ENCODE data around the gene MEIOC. TPM values are rescaled to one million over a fixed set of nuclear protein-coding genes. Genes with fewer than 3 reads are reported as not detected.
A peak's percentile ranks its signal among the peaks of the same experiment; 100 is the strongest.
"Not testable (repeated sequence)": the region's sequence is repeated elsewhere in the genome, so short reads cannot be mapped to it uniquely, and the experiment has no call there.

The MEIOC gene
- total RNA-seq, 1 donor from 2014 or later: 0.35 TPM

GRCh38 chr17:44646280-44646679 is 10.0 kb upstream of the MEIOC start:
- DNase-seq (ENCODE audit: extremely low read depth, low read depth, low spot score): no peak

GRCh38 chr17:44647736-44648135 is 8.5 kb upstream of the MEIOC start:
- DNase-seq (ENCODE audit: extremely low read depth, low read depth, low spot score): no peak

- DNase-seq (ENCODE audit: extremely low read depth, low read depth, low spot score): no peak
Observed at GRCh38 chr17:44648963-44649362, 7.3 kb upstream of the MEIOC start.

GRCh38 chr17:44651228-44651627 is 5.0 kb upstream of the MEIOC start:
- DNase-seq (ENCODE audit: extremely low read depth, low read depth, low spot score): no peak

GRCh38 chr17:44652727-44653126 is 3.5 kb upstream of the MEIOC start:
- DNase-seq (ENCODE audit: extremely low read depth, low read depth, low spot score): no peak

- DNase-seq (ENCODE audit: extremely low read depth, low read depth, low spot score): no peak
Observed at GRCh38 chr17:44653384-44653783, 2.9 kb upstream of the MEIOC start.

GRCh38 chr17:44653954-44654353 is 2.3 kb upstream of the MEIOC start:
- DNase-seq (ENCODE audit: extremely low read depth, low read depth, low spot score): no peak

- DNase-seq (ENCODE audit: extremely low read depth, low read depth, low spot score): no peak
Observed at GRCh38 chr17:44661835-44662234, 5.6 kb downstream of the MEIOC start.

GRCh38 chr17:44663095-44663494 is 6.8 kb downstream of the MEIOC start:
- no peak for DNase-seq (ENCODE audit: extremely low read depth, low read depth, low spot score)

GRCh38 chr17:44664867-44665266 is 8.6 kb downstream of the MEIOC start:
- DNase-seq (ENCODE audit: extremely low read depth, low read depth, low spot score): no peak

GRCh38 chr17:44666006-44666405 is 9.7 kb downstream of the MEIOC start:
- DNase-seq (ENCODE audit: extremely low read depth, low read depth, low spot score): no peak

GRCh38 chr17:44672479-44673093 is 16.3 kb downstream of the MEIOC start:
- no peak for DNase-seq (ENCODE audit: extremely low read depth, low read depth, low spot score)

GRCh38 chr17:44673893-44674292 is 17.6 kb downstream of the MEIOC start:
- no peak for DNase-seq (ENCODE audit: extremely low read depth, low read depth, low spot score)

GRCh38 chr17:44677136-44677535 is 20.9 kb downstream of the MEIOC start:
- no peak for DNase-seq (ENCODE audit: extremely low read depth, low read depth, low spot score)

GRCh38 chr17:44683303-44683702 is 27.0 kb downstream of the MEIOC start:
- DNase-seq (ENCODE audit: extremely low read depth, low read depth, low spot score): not testable (repeated sequence)

GRCh38 chr17:44687756-44688155 is 31.5 kb downstream of the MEIOC start:
- DNase-seq (ENCODE audit: extremely low read depth, low read depth, low spot score): no peak

- DNase-seq (ENCODE audit: extremely low read depth, low read depth, low spot score): no peak
Observed at GRCh38 chr17:44688200-44688599, 31.9 kb downstream of the MEIOC start.

GRCh38 chr17:44688675-44689476 is 32.6 kb downstream of the MEIOC start:
- no peak for DNase-seq (ENCODE audit: extremely low read depth, low read depth, low spot score)

GRCh38 chr17:44689477-44690217 is 33.4 kb downstream of the MEIOC start, which contains the start of gene CCDC43:
CCDC43 (minus strand) TSS chr17:44689776; CDS start chr17:44689753, 23 bp downstream.
- DNase-seq (ENCODE audit: extremely low read depth, low read depth, low spot score): peak; percentile 70

GRCh38 chr17:44690746-44691306 is 34.6 kb downstream of the MEIOC start:
- DNase-seq (ENCODE audit: extremely low read depth, low read depth, low spot score): not testable (repeated sequence)

GRCh38 chr17:44693609-44694008 is 37.3 kb downstream of the MEIOC start:
- DNase-seq (ENCODE audit: extremely low read depth, low read depth, low spot score): no peak
